ENCODE results near the gene DONSON. TPM values are rescaled to one million over a fixed set of nuclear protein-coding genes. Genes with fewer than 3 reads are reported as not detected.

DONSON gene
- total RNA-seq, 1 experiment from 2014 or later, result 9.3 TPM

- POLR2A ChIA-PET, result interaction anchor here (0.6 to 2.0 kb wide), 3 partner anchors 11 to 421 kb away, joined by 3 to 7 read pairs (median 3); partner anchors contain the start of gene DONSON
- intact Hi-C loops (cut with micrococcal nuclease), result no loop called here
- H3K9me3 Mint-ChIP-seq (ENCODE audit: unreplicated experiment), result no peaks in the 10 kb centered on the region
- H3K27ac Mint-ChIP-seq (ENCODE audit: low read depth, unreplicated experiment), result no peak overlapping the region
- no peak for DNase-seq (ENCODE audit: unreplicated experiment)
- BruUV-seq (replicated peaks), result no TSS peak
- H3K27me3 Mint-ChIP-seq (ENCODE audit: insufficient read depth, unreplicated experiment), result no peaks in the 10 kb centered on the region
- peaks cover 4% of the 10 kb centered on the region for H3K4me1 Mint-ChIP-seq (ENCODE audit: insufficient read depth, unreplicated experiment)
- CTCF ChIA-PET, result interaction anchor here (0.7 kb wide), 1 partner anchor 34 kb away, joined by 6 read pairs; no protein-coding TSS in a partner anchor
- TF ChIP-seq CTCF (IDR thresholded peaks at IDR 0.05; ENCODE audit: unreplicated experiment), result no peak
- no peak overlapping the region for H3K4me3 Mint-ChIP-seq (ENCODE audit: unreplicated experiment)
- H3K36me3 Mint-ChIP-seq (ENCODE audit: insufficient read depth, unreplicated experiment), result peaks cover 95% of the 10 kb centered on the region
Observed at GRCh38 chr21:33572350-33572749, 16.1 kb downstream of the DONSON start.

GRCh38 chr21:33569991-33570390 lies 18.5 kb downstream of the DONSON start:
- H3K4me3 Mint-ChIP-seq (ENCODE audit: unreplicated experiment), result no peak overlapping the region
- ChIA-PET CTCF (interaction anchor here (1.1 to 1.2 kb wide), 2 partner anchors 15 to 36 kb away, joined by 5 read pairs; no protein-coding TSS in a partner anchor), POLR2A (interaction anchor here (1.2 to 1.6 kb wide), 3 partner anchors 9 to 27 kb away, joined by 4 to 7 read pairs (median 5); partner anchors contain the start of gene SON)
- H3K27ac Mint-ChIP-seq (ENCODE audit: low read depth, unreplicated experiment), result peak overlapping the region; percentile 57
- H3K27me3 Mint-ChIP-seq (ENCODE audit: insufficient read depth, unreplicated experiment), result no peaks in the 10 kb centered on the region
- BruUV-seq (replicated peaks), result no TSS peak
- H3K9me3 Mint-ChIP-seq (ENCODE audit: unreplicated experiment), result no peaks in the 10 kb centered on the region
- H3K36me3 Mint-ChIP-seq (ENCODE audit: insufficient read depth, unreplicated experiment), result peaks cover 90% of the 10 kb centered on the region
- peaks cover 4% of the 10 kb centered on the region for H3K4me1 Mint-ChIP-seq (ENCODE audit: insufficient read depth, unreplicated experiment)
- DNase-seq (ENCODE audit: unreplicated experiment), result no peak
- no peak for TF ChIP-seq CTCF (IDR thresholded peaks at IDR 0.05; ENCODE audit: unreplicated experiment)
- intact Hi-C loops (cut with micrococcal nuclease), result no loop called here

- intact Hi-C loops (cut with micrococcal nuclease), result no loop called here
- H3K4me1 Mint-ChIP-seq (ENCODE audit: insufficient read depth, unreplicated experiment), result peaks cover 4% of the 10 kb centered on the region
- no peak for DNase-seq (ENCODE audit: unreplicated experiment)
- peaks cover 87% of the 10 kb centered on the region for H3K36me3 Mint-ChIP-seq (ENCODE audit: insufficient read depth, unreplicated experiment)
- BruUV-seq (replicated peaks), result no TSS peak
- no peaks in the 10 kb centered on the region for H3K9me3 Mint-ChIP-seq (ENCODE audit: unreplicated experiment)
- no peak overlapping the region for H3K4me3 Mint-ChIP-seq (ENCODE audit: unreplicated experiment)
- no peak for TF ChIP-seq CTCF (IDR thresholded peaks at IDR 0.05; ENCODE audit: unreplicated experiment)
- H3K27ac Mint-ChIP-seq (ENCODE audit: low read depth, unreplicated experiment), result no peak overlapping the region
- POLR2A ChIA-PET, result interaction anchor here (0.7 to 2.1 kb wide), 7 partner anchors 13 to 1006 kb away, joined by 3 to 9 read pairs (median 3); partner anchors contain the start of genes DONSON, SON and TMEM50B
- no peaks in the 10 kb centered on the region for H3K27me3 Mint-ChIP-seq (ENCODE audit: insufficient read depth, unreplicated experiment)
- CTCF ChIA-PET, result interaction anchor here (1.4 kb wide), 1 partner anchor 11 kb away, joined by 3 read pairs; no protein-coding TSS in a partner anchor
Observed at GRCh38 chr21:33568448-33568847, 20.0 kb downstream of the DONSON start.

GRCh38 chr21:33567914-33568313 lies 20.6 kb downstream of the DONSON start:
- CTCF ChIA-PET, result interaction anchor here (1.4 kb wide), 1 partner anchor 10 kb away, joined by 3 read pairs; no protein-coding TSS in a partner anchor
- no peak for TF ChIP-seq CTCF (IDR thresholded peaks at IDR 0.05; ENCODE audit: unreplicated experiment)
- no peak overlapping the region for H3K27ac Mint-ChIP-seq (ENCODE audit: low read depth, unreplicated experiment)
- peaks cover 87% of the 10 kb centered on the region for H3K36me3 Mint-ChIP-seq (ENCODE audit: insufficient read depth, unreplicated experiment)
- no TSS peak for BruUV-seq (replicated peaks)
- POLR2A ChIA-PET, result interaction anchor here (0.6 to 2.1 kb wide), 7 partner anchors 12 to 88 kb away, joined by 3 to 9 read pairs (median 3); partner anchors contain the start of genes DONSON, SON and TMEM50B
- H3K27me3 Mint-ChIP-seq (ENCODE audit: insufficient read depth, unreplicated experiment), result no peaks in the 10 kb centered on the region
- intact Hi-C loops (cut with micrococcal nuclease), result no loop called here
- no peak for DNase-seq (ENCODE audit: unreplicated experiment)
- H3K9me3 Mint-ChIP-seq (ENCODE audit: unreplicated experiment), result no peaks in the 10 kb centered on the region
- H3K4me3 Mint-ChIP-seq (ENCODE audit: unreplicated experiment), result no peak overlapping the region
- H3K4me1 Mint-ChIP-seq (ENCODE audit: insufficient read depth, unreplicated experiment), result peaks cover 4% of the 10 kb centered on the region
